ENCODE measurements around the gene ATP8A2.
"Not testable (repeated sequence)": the region's sequence is repeated elsewhere in the genome, so short reads cannot be mapped to it uniquely, and the experiment has no call there.

Gene ATP8A2

GRCh38 chr13:25927363-25927762 is 555.6 kb downstream of the ATP8A2 start:
- no peak for DNase-seq (ENCODE audit: low spot score)

- DNase-seq (ENCODE audit: low spot score): no peak
These were observed 556.2 kb downstream of the ATP8A2 start for GRCh38 chr13:25927932-25928331.

GRCh38 chr13:25928941-25929505 is 557.2 kb downstream of the ATP8A2 start:
- DNase-seq (ENCODE audit: low spot score): no peak

- no peak for DNase-seq (ENCODE audit: low spot score)
These were observed 558.0 kb downstream of the ATP8A2 start for GRCh38 chr13:25929816-25930215.

- DNase-seq (ENCODE audit: low spot score): no peak
These were observed 558.9 kb downstream of the ATP8A2 start for GRCh38 chr13:25930653-25931052.

GRCh38 chr13:25932365-25932764 is 560.6 kb downstream of the ATP8A2 start:
- no peak for DNase-seq (ENCODE audit: low spot score)

GRCh38 chr13:25933520-25933919 is 561.7 kb downstream of the ATP8A2 start:
- no peak for DNase-seq (ENCODE audit: low spot score)

- no peak for DNase-seq (ENCODE audit: low spot score)
These were observed 562.4 kb downstream of the ATP8A2 start for GRCh38 chr13:25934127-25934526.

- DNase-seq (ENCODE audit: low spot score): no peak
These were observed 568.4 kb downstream of the ATP8A2 start for GRCh38 chr13:25939961-25940687.

GRCh38 chr13:25943081-25943480 is 571.3 kb downstream of the ATP8A2 start:
- DNase-seq (ENCODE audit: low spot score): no peak

- peak; percentile 76 for DNase-seq (ENCODE audit: low spot score)
These were observed 571.9 kb downstream of the ATP8A2 start for GRCh38 chr13:25943658-25944057.

GRCh38 chr13:25945596-25945995 is 573.8 kb downstream of the ATP8A2 start:
- peak; percentile 19 for DNase-seq (ENCODE audit: low spot score)

- DNase-seq (ENCODE audit: low spot score): no peak
These were observed 574.5 kb downstream of the ATP8A2 start for GRCh38 chr13:25946321-25946720.

- DNase-seq (ENCODE audit: low spot score): peak; percentile 52
These were observed 577.1 kb downstream of the ATP8A2 start for GRCh38 chr13:25948910-25949309.

GRCh38 chr13:25951831-25952230 is 580.1 kb downstream of the ATP8A2 start:
- DNase-seq (ENCODE audit: low spot score): no peak

GRCh38 chr13:25954080-25954479 is 582.3 kb downstream of the ATP8A2 start:
- DNase-seq (ENCODE audit: low spot score): not testable (repeated sequence)

- not testable (repeated sequence) for DNase-seq (ENCODE audit: low spot score)
These were observed 583.2 kb downstream of the ATP8A2 start for GRCh38 chr13:25954943-25955342.

- DNase-seq (ENCODE audit: low spot score): no peak
These were observed 587.2 kb downstream of the ATP8A2 start for GRCh38 chr13:25958986-25959385.

GRCh38 chr13:25961294-25961693 is 589.5 kb downstream of the ATP8A2 start:
- no peak for DNase-seq (ENCODE audit: low spot score)

- peak; percentile 34 for DNase-seq (ENCODE audit: low spot score)
These were observed 591.9 kb downstream of the ATP8A2 start for GRCh38 chr13:25963674-25964073.

GRCh38 chr13:25965596-25965995 is 593.8 kb downstream of the ATP8A2 start:
- DNase-seq (ENCODE audit: low spot score): no peak

- peak; percentile 30 for DNase-seq (ENCODE audit: low spot score)
These were observed 594.3 kb downstream of the ATP8A2 start for GRCh38 chr13:25966086-25966485.

GRCh38 chr13:25967144-25967543 is 595.4 kb downstream of the ATP8A2 start:
- DNase-seq (ENCODE audit: low spot score): no peak

- no peak for DNase-seq (ENCODE audit: low spot score)
These were observed 599.3 kb downstream of the ATP8A2 start for GRCh38 chr13:25971047-25971446.

Data from kidney tubule cell (primary cell).